ENCODE results near the gene CCDC24.

DNA sequence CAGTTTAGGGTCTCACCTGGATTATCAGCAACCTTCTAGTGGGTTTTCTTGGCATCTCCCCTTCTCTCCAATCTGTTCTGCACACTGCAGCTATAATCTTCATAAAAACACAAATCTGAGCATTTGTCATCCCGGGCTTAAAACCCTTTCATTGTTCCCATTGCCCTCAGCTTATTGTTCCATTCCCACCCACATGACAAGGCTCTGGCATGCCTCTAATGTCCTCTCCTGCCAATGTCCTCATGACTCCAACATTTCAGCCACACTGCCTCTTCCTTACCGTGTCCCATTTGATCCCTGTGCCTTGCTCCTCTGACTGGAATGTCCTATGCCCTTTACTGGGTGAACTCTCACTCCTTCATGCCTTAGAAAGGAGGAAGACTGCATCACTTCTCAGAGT, 29.1 kb upstream of the CCDC24 start:
- TF ChIP-seq, protein P1, sequence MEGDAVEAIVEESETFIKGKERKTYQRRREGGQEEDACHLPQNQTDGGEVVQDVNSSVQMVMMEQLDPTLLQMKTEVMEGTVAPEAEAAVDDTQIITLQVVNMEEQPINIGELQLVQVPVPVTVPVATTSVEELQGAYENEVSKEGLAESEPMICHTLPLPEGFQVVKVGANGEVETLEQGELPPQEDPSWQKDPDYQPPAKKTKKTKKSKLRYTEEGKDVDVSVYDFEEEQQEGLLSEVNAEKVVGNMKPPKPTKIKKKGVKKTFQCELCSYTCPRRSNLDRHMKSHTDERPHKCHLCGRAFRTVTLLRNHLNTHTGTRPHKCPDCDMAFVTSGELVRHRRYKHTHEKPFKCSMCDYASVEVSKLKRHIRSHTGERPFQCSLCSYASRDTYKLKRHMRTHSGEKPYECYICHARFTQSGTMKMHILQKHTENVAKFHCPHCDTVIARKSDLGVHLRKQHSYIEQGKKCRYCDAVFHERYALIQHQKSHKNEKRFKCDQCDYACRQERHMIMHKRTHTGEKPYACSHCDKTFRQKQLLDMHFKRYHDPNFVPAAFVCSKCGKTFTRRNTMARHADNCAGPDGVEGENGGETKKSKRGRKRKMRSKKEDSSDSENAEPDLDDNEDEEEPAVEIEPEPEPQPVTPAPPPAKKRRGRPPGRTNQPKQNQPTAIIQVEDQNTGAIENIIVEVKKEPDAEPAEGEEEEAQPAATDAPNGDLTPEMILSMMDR (IDR thresholded peaks at IDR 0.05; ENCODE audit: low read length), result no peak
- no peak for TF ChIP-seq EZH2 (optimal IDR thresholded peaks at IDR 0.05; ENCODE audit: low read depth, low read length)
- no peak for TF ChIP-seq EZH2phosphoT487 (IDR thresholded peaks at IDR 0.05; ENCODE audit: low read length)

All from MM.1S (cell line).